K562 (cell line): ENCODE measurements around the gene RHBG. TPM values are rescaled to one million over a fixed set of nuclear protein-coding genes. Genes with fewer than 3 reads are reported as not detected.

Experiments
- ATAC-seq: fragments of 200-7000 bp; cut with Tn5 transposase; 3 replicates; pipeline ENCODE4 v1.9.1; 2020; ENCODE audit warnings: moderate library complexity
- BruUV-seq: library from RNA; stranded (reverse); fragments of 400-500 nt; replicated peaks from 2 replicates; lab custom pipeline; 2021; lab: Mats Ljungman, UMichigan
- CTCF ChIA-PET: fragments of 300-600 bp; formaldehyde crosslinking; extraction: SDS; loops from one replicate; lab custom pipeline; 2021; ENCODE audit warnings: low intra/inter-chr PET ratio; lab: Yijun Ruan, JAX
- POLR2A ChIA-PET: fragments of 300-600, 350-650 bp; sonication (Branson Sonifier 250); formaldehyde crosslinking; extraction: SDS; loops from one replicate; lab custom pipeline; 2021; ENCODE audit warnings: antibody characterized with exemption, inconsistent platforms; lab: Yijun Ruan, JAX
- DNase-seq, 4 experiments: peaks; one replicate each; pipeline versions ENCODE4 v3.0.0 to v3.0.0-alpha.2; 2011 to 2018; ENCODE audit warnings: low spot score in 3 of 4, mixed read lengths in 3 of 4; ENCODE audit errors: extremely low read depth in 1 of 4
- FAIRE-seq: peaks from 2 replicates; lab custom pipeline; 2011; peaks lifted over from hg19 to GRCh38; lab: Jason Lieb, UNC
- H2AFZ ChIP-seq: 2 replicates; pipeline ENCODE4 v1.6.0; 2011; ENCODE audit warnings: low read depth, low read length, control low read depth, inconsistent platforms
- H3K27ac ChIP-seq: fragments of 200-600 bp; 3 replicates; pipeline ENCODE4 v1.8.0; 2011; ENCODE audit warnings: low read depth, mild to moderate bottlenecking, control low read depth, inconsistent platforms, low read length, moderate library complexity, mixed read lengths; ENCODE audit errors: extremely low read depth
- H3K27me3 ChIP-seq, 2 experiments: fragments of 300-600 bp in 1 of 2; 2 replicates in 1 of 2; 3 replicates in 1 of 2; pipeline versions ENCODE4 v1.6.0 to v1.8.0; 2011; ENCODE audit warnings: inconsistent platforms in 2 of 2, low read length in 2 of 2, mild to moderate bottlenecking in 1 of 2, mixed read lengths in 1 of 2, moderate library complexity in 1 of 2; ENCODE audit not compliant: control insufficient read depth in 2 of 2, insufficient read depth in 2 of 2
- H3K36me3 ChIP-seq: fragments of 300-600 bp; 3 replicates; pipeline ENCODE4 v1.8.0; 2011; ENCODE audit warnings: mild to moderate bottlenecking, low read length, inconsistent platforms; ENCODE audit not compliant: control insufficient read depth, insufficient read depth
- H3K4me1 ChIP-seq, 2 experiments: fragments of 200-600 bp in 1 of 2; replicated peaks in 1 of 2; 2 replicates in 1 of 2; 3 replicates in 1 of 2; pipeline versions ENCODE4 v1.5.1 to v1.8.0; 2011; ENCODE audit warnings: inconsistent platforms in 2 of 2, low read length in 2 of 2, mild to moderate bottlenecking in 1 of 2, mixed read lengths in 1 of 2, moderate library complexity in 1 of 2; ENCODE audit not compliant: control insufficient read depth in 2 of 2, insufficient read depth in 2 of 2
- H3K4me2 ChIP-seq: 2 replicates; pipeline ENCODE4 v1.6.1; 2011; ENCODE audit warnings: low read length, control low read depth, inconsistent platforms, mixed read lengths; ENCODE audit not compliant: insufficient read depth
- H3K4me3 ChIP-seq: fragments of 200-600 bp; sonication (generic), shearing (Covaris generic); 2 replicates; pipeline ENCODE4 v1.5.1; 2016; ENCODE audit warnings: control low read depth, inconsistent platforms
- H3K79me2 ChIP-seq: fragments of 200-600 bp; 3 replicates; pipeline ENCODE4 v1.8.0; 2011; ENCODE audit warnings: low read length, inconsistent platforms; ENCODE audit not compliant: control insufficient read depth, insufficient read depth
- H3K9ac ChIP-seq, 2 experiments: 2 replicates each; pipeline versions ENCODE4 v1.6.0 to v1.6.1; 2011; ENCODE audit warnings: low read depth in 2 of 2, low read length in 2 of 2, control low read depth in 1 of 2, inconsistent platforms in 1 of 2, mild to moderate bottlenecking in 1 of 2, mixed read lengths in 1 of 2; ENCODE audit not compliant: insufficient read depth in 1 of 2
- H3K9me1 ChIP-seq: one replicate; pipeline ENCODE4 v1.6.0; 2011; ENCODE audit warnings: inconsistent platforms, mild to moderate bottlenecking, low read length, moderate library complexity; ENCODE audit not compliant: control insufficient read depth, insufficient read depth
- H3K9me3 ChIP-seq: replicated peaks from 2 replicates; pipeline ENCODE4 v1.5.1; 2011; ENCODE audit warnings: low read depth, low read length, inconsistent platforms; ENCODE audit not compliant: control insufficient read depth, insufficient read depth
- H4K20me1 ChIP-seq: replicated peaks from 2 replicates; pipeline ENCODE4 v1.6.1; 2011; ENCODE audit warnings: low read length, inconsistent platforms, mixed read lengths; ENCODE audit not compliant: control insufficient read depth, insufficient read depth
- ATF1 ChIP-seq, 2 experiments: fragments of 450-650 bp in 1 of 2; IDR thresholded peaks; 2 replicates each; pipeline ENCODE4 v1.6.1; 2016; ENCODE audit warnings: missing compliant biosample characterization in 1 of 2, missing genetic modification characterization in 1 of 2
- CCNT2 ChIP-seq: IDR thresholded peaks from 2 replicates; pipeline ENCODE4 v1.6.1; 2011; ENCODE audit warnings: borderline replicate concordance, low read depth, mild to moderate bottlenecking, moderate library complexity, mixed read lengths, low read length; ENCODE audit not compliant: insufficient read length; ENCODE audit errors: extremely low read depth
- CTCF ChIP-seq, 3 experiments: IDR thresholded peaks in 2 of 3; conservative IDR thresholded peaks in 1 of 3; 2 replicates each; pipeline ENCODE4 v1.5.1; 2011 to 2012; ENCODE audit warnings: low read length in 3 of 3, mild to moderate bottlenecking in 3 of 3, control low read depth in 2 of 3, improper control_type of control experiment in 1 of 3, inconsistent platforms in 1 of 3, low read depth in 1 of 3, mixed read lengths in 1 of 3, moderate library complexity in 1 of 3; ENCODE audit not compliant: insufficient read depth in 2 of 3
- HNRNPL ChIP-seq: fragments of 200-400 bp; formaldehyde crosslinking; IDR thresholded peaks from 2 replicates; pipeline ENCODE4 v1.6.1; 2017; ENCODE audit warnings: low read depth, mild to moderate bottlenecking, low read length
- KDM2B ChIP-seq: fragments of 250-450 bp; sonication (Bioruptor Pico); IDR thresholded peaks from 2 replicates; pipeline ENCODE4 v1.8.0; 2021; ENCODE audit warnings: mild to moderate bottlenecking, moderate library complexity
- MNT ChIP-seq, 2 experiments: fragments of 450-650 bp; conservative IDR thresholded peaks; 2 replicates each; pipeline ENCODE4 v1.6.1; 2017; ENCODE audit warnings: mild to moderate bottlenecking in 2 of 2, moderate library complexity in 2 of 2
- ZBED1 ChIP-seq: IDR thresholded peaks from 2 replicates; pipeline ENCODE4 v1.6.1; 2014
- ZC3H8 ChIP-seq: fragments of 450-650 bp; IDR thresholded peaks from 2 replicates; pipeline ENCODE4 v1.6.1; 2017
- WGBS: fragments of 100-300 bp; shearing (Covaris generic); methylation state at CpG from one replicate; pipeline ENCODE4 v1.1.6; 2016; ENCODE audit warnings: low coverage, mixed read lengths; ENCODE audit not compliant: insufficient coverage; ENCODE audit errors: missing lambda C conversion rate; 5-methylcytosine and 5-hydroxymethylcytosine counted together
- in situ Hi-C: fragments of 300-500 bp; cut with MboI; formaldehyde crosslinking; loops from 4 replicates; pipeline ENCODE4 v1.15.0; 2018; ENCODE audit warnings: inconsistent platforms, mixed read lengths
- intact Hi-C: fragments of 100-400 bp; cut with micrococcal nuclease; formaldehyde crosslinking; loops from 2 replicates; pipeline ENCODE4 v1.14.2; 2022
- polyA plus RNA-seq, 8 experiments: library from polyadenylated mRNA; depleted of rRNA in 4 of 8; stranded (reverse) in 5 of 8; unstranded in 3 of 8; fragments of >200 nt; fragmentation: Nextera tagmentation in 2 of 8; fragmentation: Illumina TruSeq in 1 of 8; extraction: Ambion mirVana in 2 of 8; extraction: Trizol in 1 of 8; gene quantifications; 2 replicates each; pipeline versions ENCODE4 v1.2.1 to v1.2.3, GENCODE V29; 2011 to 2014; ENCODE audit warnings: inconsistent platforms in 1 of 8, missing spikeins in 1 of 8
- total RNA-seq, 7 experiments: library from RNA; depleted of rRNA in 6 of 7; stranded (reverse); fragments of >200 nt in 6 of 7; fragmentation: Illumina TruSeq in 2 of 7; extraction: Trizol in 2 of 7; gene quantifications; 2 replicates each; pipeline versions ENCODE4 v1.2.1 to v1.2.3, GENCODE V29; 2011 to 2021; ENCODE audit warnings: low replicate concordance in 1 of 7
- TF ChIP-seq, protein P1 (sequence below): fragments of 450-650 bp; IDR thresholded peaks from 2 replicates; pipeline ENCODE4 v1.6.1; 2016

The RHBG gene
- total and polyA plus RNA-seq, 9 of the 15 experiments (the other 6 are each of a cell fraction or from before 2014, with no cell fraction given) = not detected

DNA sequence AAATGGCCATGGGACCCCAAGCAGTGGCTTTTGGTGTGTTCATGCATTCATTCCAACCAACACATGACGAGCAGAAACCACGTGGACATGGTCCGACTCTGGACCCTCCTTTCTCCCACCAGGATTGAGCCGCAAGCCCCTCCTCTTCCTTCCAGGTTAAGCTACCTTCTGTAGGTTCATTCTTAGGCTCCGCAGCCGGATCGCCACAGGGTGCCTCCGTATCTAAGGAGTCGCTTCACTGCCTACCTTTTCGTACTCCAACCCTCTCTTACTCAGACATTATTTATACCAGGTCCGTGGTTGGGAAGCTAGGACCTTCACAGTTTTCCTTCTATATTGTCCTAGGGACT lies 63.6 kb downstream of the RHBG start:
- no peak for TF ChIP-seq CCNT2
- TF ChIP-seq HNRNPL = no peak
- TF ChIP-seq, protein P1, sequence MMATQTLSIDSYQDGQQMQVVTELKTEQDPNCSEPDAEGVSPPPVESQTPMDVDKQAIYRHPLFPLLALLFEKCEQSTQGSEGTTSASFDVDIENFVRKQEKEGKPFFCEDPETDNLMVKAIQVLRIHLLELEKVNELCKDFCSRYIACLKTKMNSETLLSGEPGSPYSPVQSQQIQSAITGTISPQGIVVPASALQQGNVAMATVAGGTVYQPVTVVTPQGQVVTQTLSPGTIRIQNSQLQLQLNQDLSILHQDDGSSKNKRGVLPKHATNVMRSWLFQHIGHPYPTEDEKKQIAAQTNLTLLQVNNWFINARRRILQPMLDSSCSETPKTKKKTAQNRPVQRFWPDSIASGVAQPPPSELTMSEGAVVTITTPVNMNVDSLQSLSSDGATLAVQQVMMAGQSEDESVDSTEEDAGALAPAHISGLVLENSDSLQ = no peak
- TF ChIP-seq ZBED1 = no peak
- TF ChIP-seq CTCF (IDR thresholded peaks at IDR 0.05 in 2 of 3, conservative IDR thresholded peaks at IDR 0.05 in 1 of 3; ENCODE audit: insufficient read depth in 2 of 3, low read depth in 1 of 3, low read length in 3 of 3) = no peak
- no peak for TF ChIP-seq MNT (conservative IDR thresholded peaks at IDR 0.05)
- no peak for TF ChIP-seq ZC3H8
- TF ChIP-seq ATF1 (CRISPR knock-in tag; IDR thresholded peaks at IDR 0.05) = no peak
- no peak for TF ChIP-seq ATF1 (tag; IDR thresholded peaks at IDR 0.05)
- no peak for TF ChIP-seq KDM2B
- Histone ChIP-seq H3K9me3 (no peaks in the 10 kb centered on the region), H2AFZ (no peak overlapping the region), H3K4me1 (peaks cover 15% of the 10 kb centered on the region in 2 experiments; a peak in 4 of 5 replicates), H3K79me2 (no peaks in the 10 kb centered on the region), H3K36me3 (no peaks in the 10 kb centered on the region), H3K27me3 (peaks cover 52 to 60% of the 10 kb centered on the region in 2 experiments), H3K4me3 (no peak overlapping the region), H3K9ac (no peak overlapping the region), H4K20me1 (no peaks in the 10 kb centered on the region), H3K4me2 (peak overlapping the region; percentile 13; the same call in 1 of the 2 replicates), H3K9me1 (no peaks in the 10 kb centered on the region), H3K27ac (no peak overlapping the region)
- DNase-seq (no peak), ATAC-seq (no peak), FAIRE-seq (peak; percentile 42)
- 24% methylated on average over 11 of the region's 11 CpGs for WGBS
- CTCF ChIA-PET = interaction anchor here (0.6 kb wide), 1 partner anchor 205 kb away, joined by 3 read pairs; no protein-coding TSS in a partner anchor
- POLR2A ChIA-PET = interaction anchor here (0.6 to 1.8 kb wide), 7 partner anchors 9 to 489 kb away, joined by 3 to 7 read pairs (median 3); no protein-coding TSS in a partner anchor
- BruUV-seq = no TSS peak
- in situ Hi-C loops (no loop called here), intact Hi-C loops (no loop called here)
